Measurements from ENCODE around the gene STRN4. TPM values are rescaled to one million over a fixed set of nuclear protein-coding genes. Genes with fewer than 3 reads are reported as not detected.

STRN4 gene
- polyA plus RNA-seq, 1 of the 3 experiments (the other 2 are of a cell fraction), result 92.8 TPM

- ChIA-PET POLR2A (interaction anchor here (0.6 kb wide), 1 partner anchor 216 kb away, joined by 5 read pairs; no protein-coding TSS in a partner anchor), CTCF (interaction anchor here (1.6 to 2.5 kb wide), 2 partner anchors 11 to 63 kb away, joined by 9 to 12 read pairs; no protein-coding TSS in a partner anchor)
- H2AFZ ChIP-seq (ENCODE audit: low read depth), result no peak overlapping the region
- peaks cover 28 to 50% of the 10 kb centered on the region in 2 experiments for H3K36me3 ChIP-seq (replicated peaks in 1 of 2; ENCODE audit: control insufficient read depth in 1 of 2, insufficient read depth in 2 of 2, low read length in 1 of 2)
- H3K27ac ChIP-seq (ENCODE audit: low read depth in 2 of 2, low read length in 1 of 2), result no peak overlapping the region
- H3K9me3 ChIP-seq, result no peaks in the 10 kb centered on the region
- peaks cover 5% of the 10 kb centered on the region for H3F3A ChIP-seq (replicated peaks; ENCODE audit: insufficient read depth)
- H3K9ac ChIP-seq, result no peak overlapping the region
- H3K4me3 ChIP-seq (ENCODE audit: low read depth in 2 of 2, low read length in 1 of 2), result no peak overlapping the region
- no peaks in the 10 kb centered on the region for H3K4me1 ChIP-seq (ENCODE audit: control insufficient read depth in 1 of 2, insufficient read depth in 2 of 2, low read depth in 1 of 2, low read length in 1 of 2)
- TF ChIP-seq, protein P1, sequence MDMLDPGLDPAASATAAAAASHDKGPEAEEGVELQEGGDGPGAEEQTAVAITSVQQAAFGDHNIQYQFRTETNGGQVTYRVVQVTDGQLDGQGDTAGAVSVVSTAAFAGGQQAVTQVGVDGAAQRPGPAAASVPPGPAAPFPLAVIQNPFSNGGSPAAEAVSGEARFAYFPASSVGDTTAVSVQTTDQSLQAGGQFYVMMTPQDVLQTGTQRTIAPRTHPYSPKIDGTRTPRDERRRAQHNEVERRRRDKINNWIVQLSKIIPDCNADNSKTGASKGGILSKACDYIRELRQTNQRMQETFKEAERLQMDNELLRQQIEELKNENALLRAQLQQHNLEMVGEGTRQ (IDR thresholded peaks at IDR 0.05; ENCODE audit: borderline replicate concordance, low read depth, low read length), result no peak
- TF ChIP-seq MXI1 (IDR thresholded peaks at IDR 0.05; ENCODE audit: low read depth, low read length), result no peak
- no peak for TF ChIP-seq YY1 (IDR thresholded peaks at IDR 0.05; ENCODE audit: low read depth)
- H3K4me2 ChIP-seq, result no peak overlapping the region
- 96% methylated on average over 26 of the region's 33 CpGs for WGBS (ENCODE audit: low lambda C conversion rate)
- no peaks in the 10 kb centered on the region for H3K9me2 ChIP-seq
- H4K20me1 ChIP-seq (ENCODE audit: insufficient read depth), result peaks cover 3% of the 10 kb centered on the region; the same call in 1 of the 2 replicates
- peak; percentile 69 for DNase-seq
- H3K27me3 ChIP-seq (ENCODE audit: insufficient read depth), result no peaks in the 10 kb centered on the region
- peaks cover 14% of the 10 kb centered on the region; the same call in 1 of the 2 replicates for H3K79me2 ChIP-seq (ENCODE audit: insufficient read depth)
Measured at GRCh38 chr19:46776927-46777911, 31.0 kb upstream of the STRN4 start.

GRCh38 chr19:46775642-46776258, 29.5 kb upstream of the STRN4 start:
- Histone ChIP-seq H3K4me2 (no peak overlapping the region), H3K4me3 (ENCODE audit: low read depth in 2 of 2, low read length in 1 of 2) (no peak overlapping the region), H3K36me3 (replicated peaks in 1 of 2; ENCODE audit: control insufficient read depth in 1 of 2, insufficient read depth in 2 of 2, low read length in 1 of 2) (peaks cover 26 to 47% of the 10 kb centered on the region in 2 experiments), H3F3A (replicated peaks; ENCODE audit: insufficient read depth) (peaks cover 10% of the 10 kb centered on the region), H3K9me2 (no peaks in the 10 kb centered on the region), H3K9ac (no peak overlapping the region), H2AFZ (ENCODE audit: low read depth) (no peak overlapping the region), H3K27me3 (ENCODE audit: insufficient read depth) (no peaks in the 10 kb centered on the region), H3K9me3 (no peaks in the 10 kb centered on the region), H4K20me1 (ENCODE audit: insufficient read depth) (peaks cover 3% of the 10 kb centered on the region; the same call in 1 of the 2 replicates), H3K79me2 (ENCODE audit: insufficient read depth) (no peaks in the 10 kb centered on the region; the same call in 1 of the 2 replicates), H3K4me1 (ENCODE audit: control insufficient read depth in 1 of 2, insufficient read depth in 2 of 2, low read depth in 1 of 2, low read length in 1 of 2) (no peaks in the 10 kb centered on the region), H3K27ac (ENCODE audit: low read depth in 2 of 2, low read length in 1 of 2) (no peak overlapping the region)
- POLR2A ChIA-PET, result interaction anchor here (0.6 kb wide), 1 partner anchor 13 kb away, joined by 4 read pairs; no protein-coding TSS in a partner anchor
- no peak for TF ChIP-seq EZH2phosphoT487 (IDR thresholded peaks at IDR 0.05; ENCODE audit: borderline replicate concordance, low read depth)
- no peak for DNase-seq
- CTCF ChIA-PET, result interaction anchor here (1.8 to 2.5 kb wide), 2 partner anchors 9 to 65 kb away, joined by 6 to 12 read pairs; no protein-coding TSS in a partner anchor
- WGBS (ENCODE audit: low lambda C conversion rate), result 88% methylated on average over 11 of the region's 11 CpGs

DNA sequence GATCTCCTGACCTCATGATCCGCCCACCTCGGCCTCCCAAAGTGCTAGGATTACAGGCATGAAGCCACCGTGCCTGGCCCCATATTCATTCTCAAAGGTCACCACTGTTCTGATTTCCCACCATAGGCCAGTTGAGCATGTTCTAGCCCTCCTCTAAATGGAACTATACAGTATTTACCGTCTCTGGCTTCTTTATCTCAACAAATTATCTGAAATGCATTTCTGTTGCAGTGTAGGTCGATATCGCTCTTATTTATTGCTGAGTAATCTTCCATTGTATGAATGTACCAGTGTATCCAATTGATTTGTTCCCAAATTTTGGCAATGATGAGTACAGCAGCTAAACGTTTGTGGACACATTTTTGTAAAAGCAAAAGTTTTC, 26.8 kb upstream of the STRN4 start:
- no peak overlapping the region for H3K27ac ChIP-seq (ENCODE audit: low read depth in 2 of 2, low read length in 1 of 2)
- H4K20me1 ChIP-seq (ENCODE audit: insufficient read depth), result peaks cover 3% of the 10 kb centered on the region; the same call in 1 of the 2 replicates
- DNase-seq, result no peak
- no peaks in the 10 kb centered on the region for H3K27me3 ChIP-seq (ENCODE audit: insufficient read depth)
- peaks cover 20 to 31% of the 10 kb centered on the region in 2 experiments for H3K36me3 ChIP-seq (replicated peaks in 1 of 2; ENCODE audit: control insufficient read depth in 1 of 2, insufficient read depth in 2 of 2, low read length in 1 of 2)
- H3K4me2 ChIP-seq, result no peak overlapping the region
- no peaks in the 10 kb centered on the region for H3K9me3 ChIP-seq
- peaks cover 10% of the 10 kb centered on the region for H3F3A ChIP-seq (replicated peaks; ENCODE audit: insufficient read depth)
- POLR2A ChIA-PET, result interaction anchor here (0.5 kb wide), 1 partner anchor 10 kb away, joined by 4 read pairs; no protein-coding TSS in a partner anchor
- H3K9me2 ChIP-seq, result no peaks in the 10 kb centered on the region
- H3K4me3 ChIP-seq (ENCODE audit: low read depth in 2 of 2, low read length in 1 of 2), result no peak overlapping the region
- TF ChIP-seq TCF12 (IDR thresholded peaks at IDR 0.05), result no peak
- no peak for TF ChIP-seq GATA2 (CRISPR knock-in tag; IDR thresholded peaks at IDR 0.05)
- TF ChIP-seq NRF1 (IDR thresholded peaks at IDR 0.05; ENCODE audit: low read depth, low read length), result no peak
- TF ChIP-seq NFIC (IDR thresholded peaks at IDR 0.05; ENCODE audit: borderline replicate concordance), result no peak
- no peak for TF ChIP-seq TEAD4 (IDR thresholded peaks at IDR 0.05; ENCODE audit: borderline replicate concordance, insufficient read depth)
- H3K9ac ChIP-seq, result no peak overlapping the region
- H3K79me2 ChIP-seq (ENCODE audit: insufficient read depth), result no peaks in the 10 kb centered on the region; the same call in 1 of the 2 replicates
- WGBS (ENCODE audit: low lambda C conversion rate), result 82% methylated on average over 7 of the region's 7 CpGs
- no peak overlapping the region for H2AFZ ChIP-seq (ENCODE audit: low read depth)
- no peaks in the 10 kb centered on the region for H3K4me1 ChIP-seq (ENCODE audit: control insufficient read depth in 1 of 2, insufficient read depth in 2 of 2, low read depth in 1 of 2, low read length in 1 of 2)
- CTCF ChIA-PET, result interaction anchor here (1.0 to 1.4 kb wide), 2 partner anchors 12 to 67 kb away, joined by 4 to 5 read pairs; no protein-coding TSS in a partner anchor
